ENCODE measurements around the gene AREG. TPM values are rescaled to one million over a fixed set of nuclear protein-coding genes. Genes with fewer than 3 reads are reported as not detected.

The AREG gene
- total and polyA plus RNA-seq, 7 donors = 1.1 to 31.9 (median 12.5) TPM

- no peak overlapping the region for H3K27ac ChIP-seq
- 84 to 92% methylated on average over 8 of the region's 8 CpGs for WGBS, 2 donors
- H3K9me3 ChIP-seq = no peaks in the 10 kb centered on the region
- H3K4me1 ChIP-seq = peaks cover 0 to 16% (median 4%) of the 10 kb centered on the region in 4 donors
- no peak for DNase-seq
- no peaks in the 10 kb centered on the region for H3K27me3 ChIP-seq
- TF ChIP-seq, protein P1, sequence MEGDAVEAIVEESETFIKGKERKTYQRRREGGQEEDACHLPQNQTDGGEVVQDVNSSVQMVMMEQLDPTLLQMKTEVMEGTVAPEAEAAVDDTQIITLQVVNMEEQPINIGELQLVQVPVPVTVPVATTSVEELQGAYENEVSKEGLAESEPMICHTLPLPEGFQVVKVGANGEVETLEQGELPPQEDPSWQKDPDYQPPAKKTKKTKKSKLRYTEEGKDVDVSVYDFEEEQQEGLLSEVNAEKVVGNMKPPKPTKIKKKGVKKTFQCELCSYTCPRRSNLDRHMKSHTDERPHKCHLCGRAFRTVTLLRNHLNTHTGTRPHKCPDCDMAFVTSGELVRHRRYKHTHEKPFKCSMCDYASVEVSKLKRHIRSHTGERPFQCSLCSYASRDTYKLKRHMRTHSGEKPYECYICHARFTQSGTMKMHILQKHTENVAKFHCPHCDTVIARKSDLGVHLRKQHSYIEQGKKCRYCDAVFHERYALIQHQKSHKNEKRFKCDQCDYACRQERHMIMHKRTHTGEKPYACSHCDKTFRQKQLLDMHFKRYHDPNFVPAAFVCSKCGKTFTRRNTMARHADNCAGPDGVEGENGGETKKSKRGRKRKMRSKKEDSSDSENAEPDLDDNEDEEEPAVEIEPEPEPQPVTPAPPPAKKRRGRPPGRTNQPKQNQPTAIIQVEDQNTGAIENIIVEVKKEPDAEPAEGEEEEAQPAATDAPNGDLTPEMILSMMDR (IDR thresholded peaks at IDR 0.05) = no peak
- no peak for TF ChIP-seq POLR2A (IDR thresholded peaks at IDR 0.05)
- TF ChIP-seq EP300 (IDR thresholded peaks at IDR 0.05) = no peak
- TF ChIP-seq POLR2AphosphoS5 (IDR thresholded peaks at IDR 0.05) = no peak
- H3K36me3 ChIP-seq = no peaks in the 10 kb centered on the region
- intact Hi-C loops (cut with DNase I) = loop anchor here (5.0 kb wide), 1 partner anchor 69 kb away; no protein-coding TSS in a partner anchor
- H3K4me3 ChIP-seq = no peak overlapping the region
These were observed 1.4 kb downstream of the AREG start for GRCh38 chr4:74446193-74446868.

- TF ChIP-seq, protein P1 (IDR thresholded peaks at IDR 0.05) = no peak
- TF ChIP-seq POLR2AphosphoS5 (IDR thresholded peaks at IDR 0.05) (no peak), POLR2A (IDR thresholded peaks at IDR 0.05) (no peak), EP300 (IDR thresholded peaks at IDR 0.05) (no peak)
- H3K4me1 ChIP-seq = peaks cover 0 to 16% (median 4%) of the 10 kb centered on the region in 4 donors
- H3K27me3 ChIP-seq = no peaks in the 10 kb centered on the region
- no peak for DNase-seq
- no peaks in the 10 kb centered on the region for H3K9me3 ChIP-seq
- intact Hi-C loops (cut with DNase I) = loop anchor here (5.0 kb wide), 1 partner anchor 70 kb away; no protein-coding TSS in a partner anchor
- no peak overlapping the region for H3K27ac ChIP-seq
- H3K36me3 ChIP-seq = no peaks in the 10 kb centered on the region
- WGBS, 2 donors = 95% methylated on average over 1 of the region's 1 CpG
- no peak overlapping the region for H3K4me3 ChIP-seq
These were observed 2.0 kb downstream of the AREG start for GRCh38 chr4:74446896-74447295.

DNA sequence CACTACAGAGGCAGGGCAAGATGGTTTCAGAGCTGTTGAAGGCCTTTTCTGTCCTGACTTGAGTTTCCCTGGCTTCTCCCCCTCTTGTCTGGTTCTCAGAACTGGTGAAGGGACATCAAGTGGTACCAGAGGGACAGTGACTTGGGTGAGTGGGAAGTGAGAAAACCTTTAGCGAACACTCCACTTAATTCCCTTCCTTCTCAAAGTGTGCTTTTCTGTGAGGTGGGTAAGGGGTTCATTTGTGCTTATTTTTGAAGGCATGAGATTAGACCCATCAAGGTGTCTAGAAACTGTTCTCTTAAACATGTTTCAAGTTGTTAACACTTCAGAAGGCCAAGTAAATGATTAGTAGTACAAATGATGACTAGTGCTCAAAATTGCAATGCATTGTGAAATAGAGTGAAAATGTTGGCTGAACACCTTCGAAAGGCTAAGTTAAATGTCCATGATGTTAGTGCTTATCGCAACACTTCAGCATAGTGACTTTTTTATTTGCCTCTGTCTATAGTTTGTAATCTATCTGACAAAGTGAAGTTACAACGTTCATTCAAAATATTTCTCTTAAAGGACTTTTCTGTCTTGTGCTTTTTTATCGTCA, 2.8 kb downstream of the AREG start:
- Histone ChIP-seq H3K36me3 (no peaks in the 10 kb centered on the region), H3K9me3 (no peaks in the 10 kb centered on the region), H3K4me1 (peaks cover 0 to 16% (median 4%) of the 10 kb centered on the region in 4 donors), H3K27me3 (no peaks in the 10 kb centered on the region), H3K4me3 (no peak overlapping the region), H3K27ac (no peak overlapping the region)
- intact Hi-C loops (cut with DNase I) = loop anchor here (5.0 kb wide), 1 partner anchor 70 kb away; no protein-coding TSS in a partner anchor
- no peak for TF ChIP-seq POLR2A (IDR thresholded peaks at IDR 0.05)
- no peak for TF ChIP-seq EP300 (IDR thresholded peaks at IDR 0.05)
- TF ChIP-seq, protein P1 (IDR thresholded peaks at IDR 0.05) = no peak
- no peak for TF ChIP-seq POLR2AphosphoS5 (IDR thresholded peaks at IDR 0.05)
- DNase-seq = no peak
- WGBS, 2 donors = 88 to 93% methylated on average over 5 of the region's 5 CpGs

DNA sequence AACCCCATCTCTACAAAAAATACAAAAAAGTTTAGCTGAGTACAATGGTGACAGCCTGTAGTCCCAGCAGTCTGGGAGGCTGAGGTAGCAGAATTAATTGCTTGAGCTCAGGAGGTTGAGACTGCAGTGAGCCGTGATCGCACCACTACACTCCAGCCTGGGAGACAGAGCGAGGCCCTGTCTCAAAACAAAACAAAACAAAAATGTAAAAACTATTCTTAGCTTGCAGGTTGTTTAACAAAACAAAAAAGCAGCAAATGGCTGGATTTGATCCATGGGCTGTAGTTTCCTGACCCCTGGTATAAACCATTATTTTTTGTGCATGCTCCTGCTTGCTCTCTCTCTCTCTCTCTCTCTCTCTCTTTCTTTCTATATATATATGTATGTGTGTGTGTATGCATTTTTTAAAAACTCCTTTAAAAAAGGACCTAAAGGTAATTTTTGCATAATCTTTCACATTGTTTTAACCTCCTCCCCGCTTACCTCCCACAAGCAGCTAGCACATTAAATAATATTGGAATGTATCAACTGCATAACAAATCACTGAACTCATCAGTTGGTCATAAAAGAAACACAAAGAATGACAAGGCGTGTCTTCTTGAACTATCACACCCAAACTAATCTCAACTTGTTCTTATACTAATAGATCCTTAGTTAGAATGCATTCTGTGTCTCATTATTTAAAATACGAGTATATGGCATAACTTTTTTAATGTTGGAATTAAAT, 4.8 kb downstream of the AREG start:
- Histone ChIP-seq H3K4me1 (peaks cover 0 to 10% (median 2%) of the 10 kb centered on the region in 4 donors), H3K9me3 (no peaks in the 10 kb centered on the region), H3K27ac (no peak overlapping the region), H3K36me3 (no peaks in the 10 kb centered on the region), H3K4me3 (no peak overlapping the region), H3K27me3 (no peaks in the 10 kb centered on the region)
- TF ChIP-seq EP300 (IDR thresholded peaks at IDR 0.05) (no peak), POLR2A (IDR thresholded peaks at IDR 0.05) (no peak), POLR2AphosphoS5 (IDR thresholded peaks at IDR 0.05) (no peak)
- TF ChIP-seq, protein P1 (IDR thresholded peaks at IDR 0.05) = no peak
- intact Hi-C loops (cut with DNase I) = loop anchor here (5.0 kb wide), 1 partner anchor 72 kb away; no protein-coding TSS in a partner anchor
- no peak for DNase-seq
- WGBS, 2 donors = 88 to 91% methylated on average over 6 of the region's 6 CpGs
